Measurements from ENCODE around the gene NOC2L. TPM values are rescaled to one million over a fixed set of nuclear protein-coding genes. Genes with fewer than 3 reads are reported as not detected.
A peak's percentile ranks its signal among the peaks of the same experiment; 100 is the strongest.
"Not testable (repeated sequence)": the region's sequence is repeated elsewhere in the genome, so short reads cannot be mapped to it uniquely, and the experiment has no call there.

The NOC2L gene
- total and polyA plus RNA-seq, 10 donors: 26.2 to 73.4 (median 45.9) TPM

- intact Hi-C loops (cut with DNase I; ENCODE audit: low total_unique reads): no loop called here
- TF ChIP-seq POLR2AphosphoS5 (IDR thresholded peaks at IDR 0.05): no peak
- TF ChIP-seq POLR2A (IDR thresholded peaks at IDR 0.05): no peak
- no peak for TF ChIP-seq CTCF (IDR thresholded peaks at IDR 0.05 in 8 of 11, conservative IDR thresholded peaks at IDR 0.05 in 3 of 11)
- H3K27me3 ChIP-seq (replicated peaks in 1 of 7): peaks cover 0 to 81% (median 32%) of the 10 kb centered on the region in 7 donors
Measured at GRCh38 chr1:979744-980072, 20.7 kb upstream of the NOC2L start.

GRCh38 chr1:978835-979743 is 20.0 kb upstream of the NOC2L start:
- whole genome bisulfite sequencing, 5 donors: 88 to 97% (median 92%) methylated on average over 11 to 60 of the region's 60 CpGs
- H3K4me1 ChIP-seq: peaks cover 5 to 19% (median 10%) of the 10 kb centered on the region in 6 donors
- DNase-seq: peak; percentile 71
- no peak overlapping the region for H3K4me3 ChIP-seq
- H3K27me3 ChIP-seq (replicated peaks in 1 of 7): peaks cover 0 to 81% (median 35%) of the 10 kb centered on the region in 7 donors
- intact Hi-C loops (cut with DNase I; ENCODE audit: low total_unique reads): no loop called here
- no peak for TF ChIP-seq CTCF (IDR thresholded peaks at IDR 0.05 in 8 of 11, conservative IDR thresholded peaks at IDR 0.05 in 3 of 11)
- no peak for TF ChIP-seq POLR2A (IDR thresholded peaks at IDR 0.05)
- no peak for TF ChIP-seq POLR2AphosphoS5 (IDR thresholded peaks at IDR 0.05)
- no peaks in the 10 kb centered on the region for H3K36me3 ChIP-seq
- H3K27ac ChIP-seq: no peak overlapping the region
- no peaks in the 10 kb centered on the region for H3K9me3 ChIP-seq

More at GRCh38 chr1:979744-980072, 20.7 kb upstream of the NOC2L start:
- no peaks in the 10 kb centered on the region for H3K9me3 ChIP-seq
- H3K4me1 ChIP-seq: peaks cover 8 to 23% (median 11%) of the 10 kb centered on the region in 6 donors
- no peak for DNase-seq
- H3K36me3 ChIP-seq: no peaks in the 10 kb centered on the region
- H3K4me3 ChIP-seq: no peak overlapping the region
- WGBS, 5 donors: 92 to 97% (median 93%) methylated on average over 9 of the region's 9 CpGs
- no peak overlapping the region for H3K27ac ChIP-seq

- H3K4me1 ChIP-seq: peaks cover 5 to 14% (median 9%) of the 10 kb centered on the region in 6 donors
- no peak for TF ChIP-seq CTCF (IDR thresholded peaks at IDR 0.05 in 8 of 11, conservative IDR thresholded peaks at IDR 0.05 in 3 of 11)
- no peak for TF ChIP-seq POLR2AphosphoS5 (IDR thresholded peaks at IDR 0.05)
- no peak for TF ChIP-seq POLR2A (IDR thresholded peaks at IDR 0.05)
- 88 to 92% (median 89%) methylated on average over 32 to 44 of the region's 44 CpGs for WGBS, 5 donors
- intact Hi-C loops (cut with DNase I; ENCODE audit: low total_unique reads): no loop called here
- H3K27ac ChIP-seq: no peak overlapping the region
- no peak overlapping the region for H3K4me3 ChIP-seq
- DNase-seq: peak; percentile 66
- H3K9me3 ChIP-seq: no peaks in the 10 kb centered on the region
- no peaks in the 10 kb centered on the region for H3K36me3 ChIP-seq
- peaks cover 0 to 81% (median 38%) of the 10 kb centered on the region in 7 donors for H3K27me3 ChIP-seq (replicated peaks in 1 of 7)
Measured at GRCh38 chr1:978069-978834, 19.2 kb upstream of the NOC2L start.

- Histone ChIP-seq H3K4me1 (peaks cover 5 to 14% (median 9%) of the 10 kb centered on the region in 6 donors), H3K27me3 (replicated peaks in 1 of 7) (peaks cover 6 to 81% (median 46%) of the 10 kb centered on the region in 7 donors)
- H3K27ac ChIP-seq; DNase-seq; H3K4me3 ChIP-seq; H3K9me3 ChIP-seq; H3K36me3 ChIP-seq; intact Hi-C loops (cut with DNase I; ENCODE audit: low total_unique reads): not testable (repeated sequence)
- WGBS, 5 donors: 57 to 66% (median 64%) methylated on average over 13 to 16 of the region's 39 CpGs; no CpG with 5 or more reads in 2 of the 5 donors
Measured at GRCh38 chr1:976791-977190, 17.7 kb upstream of the NOC2L start.

Data from spleen (tissue), 11 donors.